IMR-90 (cell line): Measurements from ENCODE around the gene STX2. TPM values are rescaled to one million over a fixed set of nuclear protein-coding genes. Genes with fewer than 3 reads are reported as not detected.
"Not testable (repeated sequence)": the region's sequence is repeated elsewhere in the genome, so short reads cannot be mapped to it uniquely, and the experiment has no call there.

Experiments used
- ATAC-seq: fragments of 200-7000 bp; cut with Tn5 transposase; 2 replicates; pipeline ENCODE4 v1.9.1; 2020; ENCODE audit warnings: low read depth, mild to moderate bottlenecking, moderate library complexity
- BruUV-seq: library from RNA; stranded (reverse); fragments of 400-500 nt; replicated peaks from 2 replicates; lab custom pipeline; 2021; lab: Mats Ljungman, UMichigan
- CTCF ChIA-PET: fragments of 300-600 bp; formaldehyde crosslinking; extraction: SDS; loops from one replicate; lab custom pipeline; 2021; ENCODE audit warnings: antibody characterized with exemption; lab: Yijun Ruan, JAX
- POLR2A ChIA-PET: fragments of 300-600 bp; sonication (Branson Sonifier 250); formaldehyde crosslinking; loops from one replicate; lab custom pipeline; 2022; ENCODE audit warnings: antibody characterized with exemption; ENCODE audit not compliant: unreplicated experiment; lab: Charles Lee
- DNase-seq: peaks from one replicate; pipeline ENCODE4 v3.0.0; 2013
- H2AFZ ChIP-seq: replicated peaks from 2 replicates; pipeline ENCODE3; 2013; ENCODE audit warnings: low read length, mild to moderate bottlenecking; ENCODE audit not compliant: poor library complexity
- H2AK5ac ChIP-seq: 2 replicates; pipeline ENCODE4 v1.6.1; 2013; ENCODE audit warnings: low read depth, low read length, inconsistent platforms
- H2AK9ac ChIP-seq: replicated peaks from 2 replicates; pipeline ENCODE3; 2013; ENCODE audit warnings: mild to moderate bottlenecking, low read depth, low read length, moderate library complexity; ENCODE audit not compliant: poor library complexity
- H2BK120ac ChIP-seq: 2 replicates; pipeline ENCODE4 v1.6.1; 2013; ENCODE audit warnings: low read depth, low read length, inconsistent platforms
- H2BK15ac ChIP-seq: 3 replicates; pipeline ENCODE4 v1.6.1; 2013; ENCODE audit warnings: low read depth, low read length, inconsistent platforms
- H2BK20ac ChIP-seq: 2 replicates; pipeline ENCODE4 v1.6.1; 2013; ENCODE audit warnings: low read depth, mild to moderate bottlenecking, inconsistent platforms, low read length, moderate library complexity
- H2BK5ac ChIP-seq: 2 replicates; pipeline ENCODE4 v1.6.1; 2013; ENCODE audit warnings: mild to moderate bottlenecking, low read depth, low read length, inconsistent platforms; ENCODE audit not compliant: poor library complexity, severe bottlenecking
- H3K14ac ChIP-seq: replicated peaks from 2 replicates; pipeline ENCODE4 v1.6.1; 2013; ENCODE audit warnings: low read depth, low read length, inconsistent platforms
- H3K18ac ChIP-seq: 2 replicates; pipeline ENCODE4 v1.6.1; 2013; ENCODE audit warnings: low read depth, low read length, control low read depth
- H3K23ac ChIP-seq: 2 replicates; pipeline ENCODE4 v1.6.1; 2013; ENCODE audit warnings: low read depth, low read length, inconsistent platforms
- H3K27ac ChIP-seq: 2 replicates; pipeline ENCODE4 v1.5.1; 2013; ENCODE audit warnings: mild to moderate bottlenecking, control low read depth, low read length; ENCODE audit not compliant: insufficient read depth
- H3K27me3 ChIP-seq: 2 replicates; pipeline ENCODE4 v1.6.1; 2013; ENCODE audit warnings: low read length; ENCODE audit not compliant: control insufficient read depth, insufficient read depth
- H3K36me3 ChIP-seq: 2 replicates; pipeline ENCODE4 v1.6.1; 2013; ENCODE audit warnings: low read length, mixed read lengths; ENCODE audit not compliant: control insufficient read depth, insufficient read depth
- H3K4ac ChIP-seq: 2 replicates; pipeline ENCODE4 v1.6.1; 2013; ENCODE audit warnings: low read depth, low read length, inconsistent platforms
- H3K4me1 ChIP-seq: 2 replicates; pipeline ENCODE4 v1.6.1; 2013; ENCODE audit warnings: low read length, mixed read lengths; ENCODE audit not compliant: control insufficient read depth, insufficient read depth
- H3K4me2 ChIP-seq: 2 replicates; pipeline ENCODE4 v1.6.1; 2013; ENCODE audit warnings: low read depth, mild to moderate bottlenecking, control low read depth, low read length, moderate library complexity
- H3K4me3 ChIP-seq: 2 replicates; pipeline ENCODE4 v1.5.1; 2013; ENCODE audit warnings: low read depth, mild to moderate bottlenecking, control low read depth, low read length, moderate library complexity; ENCODE audit not compliant: insufficient read depth
- H3K56ac ChIP-seq: 2 replicates; pipeline ENCODE4 v1.6.1; 2013; ENCODE audit warnings: low read length, inconsistent platforms; ENCODE audit not compliant: insufficient read depth; ENCODE audit errors: extremely low read depth
- H3K79me1 ChIP-seq, 2 experiments: 2 replicates each; pipeline ENCODE4 v1.6.1; 2013; ENCODE audit warnings: low read length in 2 of 2, inconsistent platforms in 1 of 2, low read depth in 1 of 2
- H3K9ac ChIP-seq: 2 replicates; pipeline ENCODE4 v1.6.1; 2013; ENCODE audit warnings: low read depth, low read length, control low read depth
- H3K9me1 ChIP-seq: 2 replicates; pipeline ENCODE4 v1.6.1; 2013; ENCODE audit warnings: low read length, inconsistent platforms; ENCODE audit not compliant: insufficient read depth
- H3K9me3 ChIP-seq: 2 replicates; pipeline ENCODE4 v1.6.1; 2013; ENCODE audit warnings: low read length; ENCODE audit not compliant: control insufficient read depth, insufficient read depth
- H4K20me1 ChIP-seq: 2 replicates; pipeline ENCODE4 v1.6.1; 2013; ENCODE audit warnings: low read length, inconsistent platforms; ENCODE audit not compliant: insufficient read depth
- H4K5ac ChIP-seq: 2 replicates; pipeline ENCODE4 v1.6.1; 2013; ENCODE audit warnings: mild to moderate bottlenecking, low read depth, low read length, control low read depth
- H4K8ac ChIP-seq, 2 experiments: 2 replicates each; pipeline ENCODE4 v1.6.1; 2013; ENCODE audit warnings: low read depth in 2 of 2, low read length in 2 of 2, control low read depth in 1 of 2, inconsistent platforms in 1 of 2
- H4K91ac ChIP-seq: 2 replicates; pipeline ENCODE4 v1.6.1; 2013; ENCODE audit warnings: low read depth, low read length, inconsistent platforms; ENCODE audit not compliant: insufficient read depth
- WGBS, 2 experiments: methylation state at CpG; one replicate each; pipeline versions ENCODE4 v1.1.5 to v1.1.7; 2013; ENCODE audit warnings: missing lambda C conversion rate in 2 of 2; ENCODE audit not compliant: insufficient read length in 1 of 2; ENCODE audit errors: extremely low coverage in 2 of 2; 5-methylcytosine and 5-hydroxymethylcytosine counted together
- dilution Hi-C: fragments of 300-500 bp; cut with HindIII; formaldehyde crosslinking; loops from one replicate; pipeline ENCODE4 v1.14.3; 2018; ENCODE audit warnings: low sequenced_read_pairs; ENCODE audit not compliant: unreplicated experiment
- in situ Hi-C: fragments of 300-500 bp; cut with MboI; formaldehyde crosslinking; loops from 3 replicates; pipeline ENCODE4 v1.14.3; 2019; ENCODE audit warnings: low sequenced_read_pairs, inconsistent platforms, mixed read lengths
- intact Hi-C: fragments of 100-400 bp; cut with micrococcal nuclease; formaldehyde crosslinking; loops from 2 replicates; pipeline ENCODE4 v1.10.0; 2022
- polyA plus RNA-seq, 3 experiments: library from polyadenylated mRNA; depleted of rRNA; stranded (reverse); fragments of >200 nt; gene quantifications; 2 replicates each; pipeline ENCODE4 v1.2.3, GENCODE V29; 2012; ENCODE audit warnings: low replicate concordance in 1 of 3
- total RNA-seq: library from RNA; depleted of rRNA; stranded (reverse); fragments of >200 nt; gene quantifications from 2 replicates; pipeline ENCODE4 v1.2.3, GENCODE V29; 2012

STX2 gene
- total and polyA plus RNA-seq, 2 of the 4 experiments (the other 2 are of a cell fraction): 26.9 to 32.5 TPM

DNA sequence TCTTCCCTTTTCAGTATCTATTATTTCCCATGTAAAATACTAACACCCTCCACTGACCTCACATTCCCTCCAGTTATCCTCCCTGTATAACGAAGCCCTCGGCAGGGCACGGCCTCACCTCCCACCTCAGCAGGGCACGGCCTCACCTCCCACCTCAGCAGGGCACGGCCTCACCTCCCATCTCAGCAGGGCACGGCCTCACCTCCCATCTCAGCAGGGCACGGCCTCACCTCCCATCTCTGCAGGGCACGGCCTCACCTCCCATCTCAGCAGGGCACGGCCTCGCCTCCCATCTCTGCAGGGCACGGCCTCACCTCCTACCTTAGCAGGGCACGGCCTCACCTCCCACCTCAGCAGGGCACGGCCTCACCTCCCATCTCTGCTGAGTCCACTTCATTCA lies 56.8 kb downstream of the STX2 start:
- H3K36me3 ChIP-seq, H2AK9ac ChIP-seq, H3K4me2 ChIP-seq, H4K8ac ChIP-seq, DNase-seq, H3K79me1 ChIP-seq, H3K9ac ChIP-seq, CTCF ChIA-PET, H3K4me1 ChIP-seq, H3K27me3 ChIP-seq, H4K91ac ChIP-seq, H3K4me3 ChIP-seq, H4K20me1 ChIP-seq, H2BK15ac ChIP-seq, H2BK20ac ChIP-seq, dilution Hi-C loops, intact Hi-C loops, in situ Hi-C loops, H3K9me3 ChIP-seq, H2BK5ac ChIP-seq, POLR2A ChIA-PET, H3K23ac ChIP-seq, H3K18ac ChIP-seq, BruUV-seq, H3K56ac ChIP-seq, H3K14ac ChIP-seq, ATAC-seq, H3K9me1 ChIP-seq, H4K5ac ChIP-seq, H3K27ac ChIP-seq, H2BK120ac ChIP-seq, H2AK5ac ChIP-seq, H3K4ac ChIP-seq, H2AFZ ChIP-seq: not testable (repeated sequence)
- 91% methylated on average over 8 of the region's 13 CpGs; no CpG with 5 or more reads in 1 of the 2 experiments for WGBS, 2 experiments
